ENCODE data around the gene TMSB15C.
"Not testable (repeated sequence)": the region's sequence is repeated elsewhere in the genome, so short reads cannot be mapped to it uniquely, and the experiment has no call there.

TMSB15C gene

GRCh38 chrX:104075778-104076445, at the start of gene TMSB15C:
Gene TMSB15C, minus strand, starts transcription at chrX:104076236.
- not testable (repeated sequence) for DNase-seq

GRCh38 chrX:104122829-104123228, 46.8 kb upstream of the TMSB15C start:
- no peak for DNase-seq

- DNase-seq, result no peak
Observed at GRCh38 chrX:104118765-104119164, 42.7 kb upstream of the TMSB15C start.

- no peak for DNase-seq
Observed at GRCh38 chrX:104117759-104118158, 41.7 kb upstream of the TMSB15C start.

- DNase-seq, result peak; percentile 0 to 18 (median 7)
Observed at GRCh38 chrX:104113222-104113965, 37.4 kb upstream of the TMSB15C start.

- peak; percentile 3 to 12 (median 5) for DNase-seq
Observed at GRCh38 chrX:104112326-104112951, 36.4 kb upstream of the TMSB15C start, which contains the start of gene ZCCHC18. Gene ZCCHC18, plus strand, starts transcription at chrX:104112523. Its CDS starts 1,589 bp downstream, at chrX:104114112.

GRCh38 chrX:104110491-104111240, 34.6 kb upstream of the TMSB15C start:
- DNase-seq, result not testable (repeated sequence)

GRCh38 chrX:104108955-104109354, 32.9 kb upstream of the TMSB15C start:
- no peak for DNase-seq

GRCh38 chrX:104105330-104106262, 29.6 kb upstream of the TMSB15C start:
- DNase-seq, result no peak

GRCh38 chrX:104104676-104105075, 28.6 kb upstream of the TMSB15C start:
- no peak for DNase-seq

GRCh38 chrX:104098919-104099318, 22.9 kb upstream of the TMSB15C start:
- no peak for DNase-seq

GRCh38 chrX:104098151-104098808, 22.2 kb upstream of the TMSB15C start:
- peak; percentile 1 to 13 (median 6) for DNase-seq

- DNase-seq, result no peak
Observed at GRCh38 chrX:104085919-104086318, 9.9 kb upstream of the TMSB15C start.

GRCh38 chrX:104085477-104085876, 9.4 kb upstream of the TMSB15C start:
- DNase-seq, result no peak

- DNase-seq, result no peak
Observed at GRCh38 chrX:104084534-104085277, 8.7 kb upstream of the TMSB15C start.

GRCh38 chrX:104084063-104084462, 8.0 kb upstream of the TMSB15C start:
- DNase-seq, result no peak

GRCh38 chrX:104077854-104078253, 1.8 kb upstream of the TMSB15C start:
- DNase-seq, result not testable (repeated sequence)

- not testable (repeated sequence) for DNase-seq
Observed at GRCh38 chrX:104062636-104063035, 13.4 kb downstream of the TMSB15C start.

GRCh38 chrX:104054956-104055355, 21.1 kb downstream of the TMSB15C start:
- not testable (repeated sequence) for DNase-seq

- no peak for DNase-seq
Observed at GRCh38 chrX:104047171-104047570, 28.9 kb downstream of the TMSB15C start.
